Smooth muscle cell (in vitro differentiated cells): ENCODE results near the gene CDK19. TPM values are rescaled to one million over a fixed set of nuclear protein-coding genes. Genes with fewer than 3 reads are reported as not detected.

Experiments
- DNase-seq: peaks from one replicate; lab custom pipeline; 2025; ENCODE audit not compliant: unreplicated experiment; lab: John Stamatoyannopoulos, UW
- H2AFZ ChIP-seq: fragments of 200-600 bp; sonication (generic); 2 replicates; pipeline ENCODE4 v1.6.0; 2016; ENCODE audit warnings: antibody characterized with exemption, low read depth, mild to moderate bottlenecking
- H3F3A ChIP-seq: fragments of 200-600 bp; sonication (generic); 2 replicates; pipeline ENCODE4 v1.6.0; 2017; ENCODE audit warnings: antibody characterized with exemption, low read depth
- H3K27ac ChIP-seq: fragments of 200-600 bp; sonication (generic); 2 replicates; pipeline ENCODE4 v1.5.1; 2016; ENCODE audit warnings: low read depth, mild to moderate bottlenecking
- H3K27me3 ChIP-seq: fragments of 200-600 bp; sonication (generic); 2 replicates; pipeline ENCODE4 v1.6.1; 2016; ENCODE audit warnings: low read depth, mild to moderate bottlenecking
- H3K36me3 ChIP-seq: fragments of 200-600 bp; sonication (generic); 2 replicates; pipeline ENCODE4 v1.5.1; 2016; ENCODE audit warnings: low read depth
- H3K4me1 ChIP-seq: fragments of 200-600 bp; sonication (generic); 2 replicates; pipeline ENCODE4 v1.5.1; 2016; ENCODE audit warnings: low read depth
- H3K4me2 ChIP-seq: fragments of 200-600 bp; sonication (generic); 2 replicates; pipeline ENCODE4 v1.6.0; 2016; ENCODE audit warnings: mild to moderate bottlenecking
- H3K4me3 ChIP-seq: fragments of 200-600 bp; sonication (generic); 2 replicates; pipeline ENCODE4 v1.5.1; 2016; ENCODE audit warnings: mild to moderate bottlenecking
- H3K79me2 ChIP-seq: fragments of 200-600 bp; sonication (generic); 2 replicates; pipeline ENCODE4 v1.6.0; 2016; ENCODE audit warnings: low read depth, mild to moderate bottlenecking
- H3K9ac ChIP-seq: fragments of 200-600 bp; sonication (generic); 2 replicates; pipeline ENCODE4 v1.6.0; 2016; ENCODE audit warnings: low read depth
- H3K9me3 ChIP-seq: fragments of 200-600 bp; sonication (generic); replicated peaks from 2 replicates; pipeline ENCODE4 v1.5.1; 2016; ENCODE audit warnings: low read depth
- H4K20me1 ChIP-seq: fragments of 200-600 bp; sonication (generic); 2 replicates; pipeline ENCODE4 v1.6.0; 2016; ENCODE audit warnings: low read depth
- WGBS: methylation state at CpG from one replicate; pipeline ENCODE4 v1.1.7; 2016; ENCODE audit warnings: low lambda C conversion rate; 5-methylcytosine and 5-hydroxymethylcytosine counted together
- polyA plus RNA-seq: library from polyadenylated mRNA; unstranded; fragments of >200 nt; fragmentation: Nextera tagmentation; extraction: Ambion mirVana; gene quantifications from 2 replicates; pipeline ENCODE4 v1.2.1, GENCODE V29; 2016
- total RNA-seq: library from RNA; depleted of rRNA; stranded (reverse); fragments of >200 nt; gene quantifications from 2 replicates; pipeline ENCODE4 v1.2.3, GENCODE V29; 2014
- TF ChIP-seq, protein P1 (sequence below): fragments of 200-600 bp; sonication (generic); IDR thresholded peaks from 2 replicates; pipeline ENCODE4 v1.5.1; 2017; ENCODE audit warnings: borderline replicate concordance, mild to moderate bottlenecking, antibody characterized with exemption; ENCODE audit not compliant: insufficient read depth, poor library complexity, severe bottlenecking

CDK19 gene
- total and polyA plus RNA-seq, 2 experiments from 2014 or later, result 3.7 to 14.0 TPM

DNA sequence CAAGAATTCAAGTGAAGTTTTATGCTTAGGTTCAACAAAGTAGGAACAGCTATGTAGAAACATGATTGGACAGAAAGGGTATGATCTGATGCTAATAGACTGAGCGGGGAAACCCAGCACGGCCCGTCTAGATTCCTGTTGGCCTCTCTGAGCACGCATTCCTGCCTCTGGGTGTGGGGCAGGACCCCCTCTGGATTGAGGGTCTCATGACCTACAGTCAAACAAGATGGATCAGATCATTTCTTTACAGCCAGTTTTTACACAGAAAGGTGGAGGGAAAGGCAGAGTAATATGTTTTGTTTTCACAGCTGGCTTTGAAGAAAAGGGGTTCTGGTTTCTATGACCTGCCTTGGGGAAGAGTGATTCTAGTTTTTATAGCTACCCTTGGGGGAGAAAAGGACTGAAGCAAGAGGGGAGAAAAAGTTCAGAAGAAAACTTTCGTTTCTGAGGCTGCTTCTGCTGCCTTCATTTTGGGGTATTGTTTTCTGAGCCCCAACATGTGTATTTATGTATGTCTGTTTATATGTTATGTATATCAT lies 239.3 kb downstream of the CDK19 start:
- 83% methylated on average over 5 of the region's 5 CpGs for WGBS
- no peak overlapping the region for H2AFZ ChIP-seq

DNA sequence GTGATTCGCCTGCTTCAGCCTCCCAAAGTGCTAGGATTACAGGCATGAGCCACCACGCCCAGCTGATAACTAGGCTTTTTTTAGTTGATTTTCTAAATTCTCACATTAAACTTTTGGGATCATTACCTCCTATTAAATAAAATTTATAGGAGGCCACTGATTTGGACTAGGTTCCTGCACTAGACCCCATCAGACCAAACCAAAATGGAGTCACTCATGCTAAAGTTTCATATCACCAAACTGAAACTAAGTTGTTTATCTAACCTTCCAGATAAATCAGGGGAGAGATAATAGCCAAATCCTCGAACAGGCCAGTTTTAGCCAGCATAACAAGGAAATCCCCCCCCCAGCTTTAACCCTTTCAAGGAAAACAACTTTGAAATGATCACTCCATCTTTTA lies 240.5 kb downstream of the CDK19 start:
- Histone ChIP-seq H2AFZ (no peak overlapping the region), H3K79me2 (no peaks in the 10 kb centered on the region), H3K27ac (no peak overlapping the region), H3F3A (no peaks in the 10 kb centered on the region), H3K4me1 (no peaks in the 10 kb centered on the region), H3K36me3 (no peaks in the 10 kb centered on the region), H3K27me3 (no peaks in the 10 kb centered on the region), H3K9me3 (no peaks in the 10 kb centered on the region), H3K9ac (no peak overlapping the region), H3K4me3 (no peak overlapping the region), H4K20me1 (no peaks in the 10 kb centered on the region), H3K4me2 (no peak overlapping the region)
- DNase-seq, result no peak
- WGBS, result 77% methylated on average over 3 of the region's 3 CpGs
- TF ChIP-seq, protein P1, sequence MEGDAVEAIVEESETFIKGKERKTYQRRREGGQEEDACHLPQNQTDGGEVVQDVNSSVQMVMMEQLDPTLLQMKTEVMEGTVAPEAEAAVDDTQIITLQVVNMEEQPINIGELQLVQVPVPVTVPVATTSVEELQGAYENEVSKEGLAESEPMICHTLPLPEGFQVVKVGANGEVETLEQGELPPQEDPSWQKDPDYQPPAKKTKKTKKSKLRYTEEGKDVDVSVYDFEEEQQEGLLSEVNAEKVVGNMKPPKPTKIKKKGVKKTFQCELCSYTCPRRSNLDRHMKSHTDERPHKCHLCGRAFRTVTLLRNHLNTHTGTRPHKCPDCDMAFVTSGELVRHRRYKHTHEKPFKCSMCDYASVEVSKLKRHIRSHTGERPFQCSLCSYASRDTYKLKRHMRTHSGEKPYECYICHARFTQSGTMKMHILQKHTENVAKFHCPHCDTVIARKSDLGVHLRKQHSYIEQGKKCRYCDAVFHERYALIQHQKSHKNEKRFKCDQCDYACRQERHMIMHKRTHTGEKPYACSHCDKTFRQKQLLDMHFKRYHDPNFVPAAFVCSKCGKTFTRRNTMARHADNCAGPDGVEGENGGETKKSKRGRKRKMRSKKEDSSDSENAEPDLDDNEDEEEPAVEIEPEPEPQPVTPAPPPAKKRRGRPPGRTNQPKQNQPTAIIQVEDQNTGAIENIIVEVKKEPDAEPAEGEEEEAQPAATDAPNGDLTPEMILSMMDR, result no peak

More for the DNA sequence above, 239.3 kb downstream of the CDK19 start:
- no peaks in the 10 kb centered on the region for H3F3A ChIP-seq
- DNase-seq, result no peak
- H3K27me3 ChIP-seq, result no peaks in the 10 kb centered on the region
- TF ChIP-seq, protein P1, result no peak
- H3K4me3 ChIP-seq, result no peak overlapping the region
- H3K9me3 ChIP-seq, result no peaks in the 10 kb centered on the region
- H3K79me2 ChIP-seq, result no peaks in the 10 kb centered on the region
- H4K20me1 ChIP-seq, result no peaks in the 10 kb centered on the region
- H3K4me1 ChIP-seq, result no peaks in the 10 kb centered on the region
- H3K27ac ChIP-seq, result no peak overlapping the region
- H3K36me3 ChIP-seq, result no peaks in the 10 kb centered on the region
- no peak overlapping the region for H3K9ac ChIP-seq
- no peak overlapping the region for H3K4me2 ChIP-seq

DNA sequence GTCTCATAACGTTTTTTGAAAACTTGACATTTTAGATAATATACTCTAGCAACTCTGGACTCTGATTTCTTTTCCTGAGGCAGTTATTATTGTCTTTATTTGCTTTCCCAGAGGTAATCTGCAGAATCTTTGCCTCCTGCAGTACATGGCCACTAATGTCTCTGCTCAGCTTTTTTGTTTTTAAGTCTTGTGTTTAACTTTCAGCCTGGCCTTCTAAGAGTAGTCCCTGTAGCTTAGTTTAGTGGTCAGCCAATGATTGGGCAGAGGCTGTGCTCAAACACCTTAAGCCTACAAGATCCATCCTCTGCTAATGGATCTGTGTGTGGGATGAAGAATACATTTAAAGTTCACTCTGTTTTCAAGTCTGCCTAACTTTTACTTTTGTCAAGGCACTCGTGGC lies 241.7 kb downstream of the CDK19 start:
- Histone ChIP-seq H3K79me2 (no peaks in the 10 kb centered on the region), H3K27me3 (no peaks in the 10 kb centered on the region), H3K9ac (no peak overlapping the region), H2AFZ (no peak overlapping the region), H3F3A (no peaks in the 10 kb centered on the region), H3K27ac (no peak overlapping the region), H3K36me3 (no peaks in the 10 kb centered on the region), H3K4me3 (no peak overlapping the region), H3K4me1 (no peaks in the 10 kb centered on the region), H3K9me3 (no peaks in the 10 kb centered on the region), H3K4me2 (no peak overlapping the region), H4K20me1 (no peaks in the 10 kb centered on the region)
- DNase-seq, result no peak
- 68% methylated on average over 2 of the region's 2 CpGs for WGBS
- TF ChIP-seq, protein P1, result no peak

DNA sequence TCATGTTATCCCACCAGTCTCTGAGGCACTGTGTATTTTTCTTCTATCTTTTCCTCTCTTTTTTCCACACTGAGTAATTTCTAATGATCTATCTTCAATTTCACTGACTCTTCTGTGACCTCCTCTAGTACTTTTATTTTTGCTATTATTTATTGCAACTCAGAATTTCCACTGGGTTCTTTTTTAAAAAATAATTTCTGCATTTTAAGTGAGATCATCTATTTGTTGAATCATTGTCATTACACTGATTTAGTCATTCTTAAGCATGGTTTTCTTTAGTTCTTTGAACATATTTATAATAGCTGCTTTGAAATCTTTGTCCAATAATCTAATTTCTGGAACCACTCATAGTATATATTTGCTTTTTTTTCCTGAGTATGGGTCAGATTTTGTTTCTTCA lies 242.1 kb downstream of the CDK19 start:
- H4K20me1 ChIP-seq, result no peaks in the 10 kb centered on the region
- DNase-seq, result no peak
- H3F3A ChIP-seq, result no peaks in the 10 kb centered on the region
- no peaks in the 10 kb centered on the region for H3K9me3 ChIP-seq
- no peak overlapping the region for H2AFZ ChIP-seq
- no peaks in the 10 kb centered on the region for H3K4me1 ChIP-seq
- no peaks in the 10 kb centered on the region for H3K36me3 ChIP-seq
- H3K9ac ChIP-seq, result no peak overlapping the region
- no peak overlapping the region for H3K4me3 ChIP-seq
- no peaks in the 10 kb centered on the region for H3K79me2 ChIP-seq
- no peaks in the 10 kb centered on the region for H3K27me3 ChIP-seq
- no peak overlapping the region for H3K4me2 ChIP-seq
- no peak overlapping the region for H3K27ac ChIP-seq
- TF ChIP-seq, protein P1, result no peak
